ENCODE results near the gene FYN. TPM values are rescaled to one million over a fixed set of nuclear protein-coding genes. Genes with fewer than 3 reads are reported as not detected.

FYN gene
- polyA plus RNA-seq, 1 donor (not counting 4 experiments of a cell fraction or from before 2014, with no cell fraction given): 24.7 TPM

- H4K20me1 ChIP-seq (ENCODE audit: control insufficient read depth, extremely low read depth, insufficient read depth, low read length): no peaks in the 10 kb centered on the region
- H3K4me2 ChIP-seq (ENCODE audit: control insufficient read depth, extremely low read depth, insufficient read depth, low read depth, low read length): no peak overlapping the region
- no peak overlapping the region for H3K27ac ChIP-seq (ENCODE audit: control insufficient read depth, insufficient read depth, low read length)
- no peaks in the 10 kb centered on the region for H3K4me1 ChIP-seq (ENCODE audit: control insufficient read depth, extremely low read depth, insufficient read depth, low read length)
- dilution Hi-C loops (cut with MboI; ENCODE audit: extremely low pct_ligation_motif_present, low sequenced_read_pairs): no loop called here
- H3K9ac ChIP-seq (ENCODE audit: control insufficient read depth, extremely low read depth, insufficient read depth, low read length): no peak overlapping the region
- H3K4me3 ChIP-seq (ENCODE audit: control insufficient read depth in 2 of 3, extremely low read depth in 1 of 3, insufficient read depth in 2 of 3, low read depth in 1 of 3, low read length in 3 of 3): no peak overlapping the region
- H3K79me2 ChIP-seq (ENCODE audit: control insufficient read depth, insufficient read depth, low read length): no peaks in the 10 kb centered on the region
- no peak overlapping the region for H2AFZ ChIP-seq (ENCODE audit: control insufficient read depth, low read length)
- TF ChIP-seq CTCF (optimal IDR thresholded peaks at IDR 0.05 in 1 of 3, IDR thresholded peaks at IDR 0.05 in 1 of 3, conservative IDR thresholded peaks at IDR 0.05 in 1 of 3; ENCODE audit: extremely low read depth in 1 of 3, insufficient read depth in 2 of 3, low read length in 3 of 3) (no peak), EZH2 (IDR thresholded peaks at IDR 0.05; ENCODE audit: low read length) (no peak)
- H3K9me3 ChIP-seq (ENCODE audit: control insufficient read depth, low read depth, low read length): no peaks in the 10 kb centered on the region
- FAIRE-seq (peak; percentile 23), DNase-seq (ENCODE audit: low read depth, low spot score) (no peak)
- peaks cover 0 to 2% of the 10 kb centered on the region in 2 experiments for H3K36me3 ChIP-seq (ENCODE audit: control insufficient read depth in 2 of 2, extremely low read depth in 1 of 2, insufficient read depth in 2 of 2, low read length in 2 of 2)
- no peaks in the 10 kb centered on the region for H3K27me3 ChIP-seq (ENCODE audit: control insufficient read depth, extremely low read depth, insufficient read depth, low read length)
- no peaks in the 10 kb centered on the region for H3K9me1 ChIP-seq (ENCODE audit: control insufficient read depth, extremely low read depth, insufficient read depth, low read length)
These were observed 100.9 kb downstream of the FYN start for GRCh38 chr6:111772381-111772780.

- DNase-seq (ENCODE audit: low read depth, low spot score) (no peak), FAIRE-seq (no peak)
- peaks cover 0 to 2% of the 10 kb centered on the region in 2 experiments for H3K36me3 ChIP-seq (ENCODE audit: control insufficient read depth in 2 of 2, extremely low read depth in 1 of 2, insufficient read depth in 2 of 2, low read length in 2 of 2)
- no peaks in the 10 kb centered on the region for H3K9me1 ChIP-seq (ENCODE audit: control insufficient read depth, extremely low read depth, insufficient read depth, low read length)
- H3K4me3 ChIP-seq (ENCODE audit: control insufficient read depth in 2 of 3, extremely low read depth in 1 of 3, insufficient read depth in 2 of 3, low read depth in 1 of 3, low read length in 3 of 3): no peak overlapping the region
- H3K9me3 ChIP-seq (ENCODE audit: control insufficient read depth, low read depth, low read length): no peaks in the 10 kb centered on the region
- H3K79me2 ChIP-seq (ENCODE audit: control insufficient read depth, insufficient read depth, low read length): no peaks in the 10 kb centered on the region
- no peak overlapping the region for H2AFZ ChIP-seq (ENCODE audit: control insufficient read depth, low read length)
- TF ChIP-seq CTCF (optimal IDR thresholded peaks at IDR 0.05 in 1 of 3, IDR thresholded peaks at IDR 0.05 in 1 of 3, conservative IDR thresholded peaks at IDR 0.05 in 1 of 3; ENCODE audit: extremely low read depth in 1 of 3, insufficient read depth in 2 of 3, low read length in 3 of 3) (no peak), EZH2 (IDR thresholded peaks at IDR 0.05; ENCODE audit: low read length) (no peak)
- H3K9ac ChIP-seq (ENCODE audit: control insufficient read depth, extremely low read depth, insufficient read depth, low read length): no peak overlapping the region
- no peaks in the 10 kb centered on the region for H4K20me1 ChIP-seq (ENCODE audit: control insufficient read depth, extremely low read depth, insufficient read depth, low read length)
- dilution Hi-C loops (cut with MboI; ENCODE audit: extremely low pct_ligation_motif_present, low sequenced_read_pairs): no loop called here
- no peak overlapping the region for H3K27ac ChIP-seq (ENCODE audit: control insufficient read depth, insufficient read depth, low read length)
- H3K4me2 ChIP-seq (ENCODE audit: control insufficient read depth, extremely low read depth, insufficient read depth, low read depth, low read length): no peak overlapping the region
- no peaks in the 10 kb centered on the region for H3K27me3 ChIP-seq (ENCODE audit: control insufficient read depth, extremely low read depth, insufficient read depth, low read length)
- H3K4me1 ChIP-seq (ENCODE audit: control insufficient read depth, extremely low read depth, insufficient read depth, low read length): no peaks in the 10 kb centered on the region
These were observed 101.6 kb downstream of the FYN start for GRCh38 chr6:111771629-111772028.
